Naive thymus-derived CD4-positive, alpha-beta T cell (primary cell): ENCODE measurements around the gene CCDC33. TPM values are rescaled to one million over a fixed set of nuclear protein-coding genes. Genes with fewer than 3 reads are reported as not detected.

Source experiments
- ATAC-seq: fragments of 150-1000 bp; cut with Tn5 transposase; 2 replicates; pipeline ENCODE4 v1.10.0; 2021; ENCODE audit warnings: mild to moderate bottlenecking, moderate library complexity
- CTCF ChIA-PET: fragments of 350-600 bp; sonication (Branson Sonifier 250); formaldehyde crosslinking; loops from one replicate; lab custom pipeline; 2021; ENCODE audit warnings: antibody characterized with exemption; lab: Charles Lee
- POLR2A ChIA-PET: fragments of 350-600 bp; sonication (Branson Sonifier 250); formaldehyde crosslinking; loops from one replicate; lab custom pipeline; 2021; ENCODE audit warnings: antibody characterized with exemption, inconsistent platforms; lab: Charles Lee
- DNase-seq, 9 donors: peaks; one replicate each; pipeline versions ENCODE4 v3.0.0 to v3.0.0-alpha.2; 2020 to 2022; ENCODE audit warnings: mixed read lengths in 1 of 9
- H3K27ac ChIP-seq: one replicate; pipeline ENCODE4 v1.7.0; 2013; ENCODE audit warnings: mild to moderate bottlenecking, low read depth, low read length, moderate library complexity
- H3K27me3 ChIP-seq, 2 donors: one replicate each; pipeline ENCODE4 v1.7.0; 2013; ENCODE audit warnings: low read length in 2 of 2, mild to moderate bottlenecking in 2 of 2, moderate library complexity in 2 of 2; ENCODE audit not compliant: control insufficient read depth in 2 of 2, insufficient read depth in 2 of 2
- H3K36me3 ChIP-seq, 3 experiments: 1 replicate in 2 of 3; 2 replicates in 1 of 3; pipeline ENCODE4 v1.7.0; 2013; ENCODE audit warnings: low read length in 3 of 3, mild to moderate bottlenecking in 3 of 3, moderate library complexity in 1 of 3; ENCODE audit not compliant: insufficient read depth in 3 of 3, control insufficient read depth in 2 of 3
- H3K4me1 ChIP-seq, 2 donors: one replicate each; pipeline ENCODE4 v1.7.0; 2013; ENCODE audit warnings: low read length in 2 of 2, mild to moderate bottlenecking in 2 of 2, moderate library complexity in 1 of 2; ENCODE audit not compliant: control insufficient read depth in 2 of 2, insufficient read depth in 2 of 2
- H3K4me3 ChIP-seq: 2 replicates; pipeline ENCODE4 v1.7.0; 2013; ENCODE audit warnings: mild to moderate bottlenecking, low read length
- H3K9me3 ChIP-seq, 3 experiments: 1 replicate in 2 of 3; 2 replicates in 1 of 3; pipeline ENCODE4 v1.7.0; 2013; ENCODE audit warnings: low read length in 3 of 3; ENCODE audit not compliant: control insufficient read depth in 2 of 3
- H3K27ac Mint-ChIP-seq, 9 donors: one replicate each; pipeline ENCODE4 v1.8.0; 2020 to 2022; ENCODE audit warnings: mixed read lengths in 9 of 9, mild to moderate bottlenecking in 8 of 9, moderate library complexity in 5 of 9, inconsistent platforms in 2 of 9
- H3K27me3 Mint-ChIP-seq, 5 donors: one replicate each; pipeline ENCODE4 v1.8.0; 2021 to 2022; ENCODE audit warnings: mixed read lengths in 5 of 5, mild to moderate bottlenecking in 1 of 5
- H3K36me3 Mint-ChIP-seq, 5 donors: one replicate each; pipeline ENCODE4 v1.8.0; 2020 to 2022; ENCODE audit warnings: mixed read lengths in 5 of 5, mild to moderate bottlenecking in 3 of 5, inconsistent platforms in 1 of 5
- H3K4me1 Mint-ChIP-seq, 7 donors: one replicate each; pipeline ENCODE4 v1.8.0; 2020 to 2022; ENCODE audit warnings: mixed read lengths in 7 of 7, mild to moderate bottlenecking in 3 of 7, inconsistent platforms in 1 of 7
- H3K4me3 Mint-ChIP-seq, 10 donors: one replicate each; pipeline ENCODE4 v1.8.0; 2020 to 2022; ENCODE audit warnings: mild to moderate bottlenecking in 10 of 10, mixed read lengths in 10 of 10, moderate library complexity in 6 of 10, inconsistent platforms in 2 of 10
- H3K9me3 Mint-ChIP-seq, 11 donors: one replicate each; pipeline ENCODE4 v1.8.0; 2020 to 2022; ENCODE audit warnings: mixed read lengths in 11 of 11, mild to moderate bottlenecking in 4 of 11, inconsistent platforms in 1 of 11, moderate library complexity in 1 of 11
- intact Hi-C, 2 donors: fragments of 100-400 bp; cut with micrococcal nuclease; formaldehyde crosslinking; loops; one replicate each; pipeline ENCODE4 v1.15.1; 2023
- polyA plus RNA-seq, 2 donors: library from polyadenylated mRNA; unstranded; fragments of 300-500 nt; fragmentation: Illumina TruSeq; gene quantifications; one replicate each; pipeline ENCODE4 v1.2.3, GENCODE V29; 2021
- total RNA-seq, 6 experiments: library from RNA in 5 of 6; stranded (reverse) in 5 of 6; gene quantifications; 1 replicate in 5 of 6; 2 replicates in 1 of 6; pipeline ENCODE4 v1.2.3 and lab custom pipeline; 2021 to 2026

The CCDC33 gene
- total and polyA plus RNA-seq, 7 experiments from 2014 or later = not detected

- POLR2A ChIA-PET = no interaction called here
- CTCF ChIA-PET = no interaction called here
These were observed 17.2 kb downstream of the CCDC33 start for GRCh38 chr15:74253211-74253921.

DNA sequence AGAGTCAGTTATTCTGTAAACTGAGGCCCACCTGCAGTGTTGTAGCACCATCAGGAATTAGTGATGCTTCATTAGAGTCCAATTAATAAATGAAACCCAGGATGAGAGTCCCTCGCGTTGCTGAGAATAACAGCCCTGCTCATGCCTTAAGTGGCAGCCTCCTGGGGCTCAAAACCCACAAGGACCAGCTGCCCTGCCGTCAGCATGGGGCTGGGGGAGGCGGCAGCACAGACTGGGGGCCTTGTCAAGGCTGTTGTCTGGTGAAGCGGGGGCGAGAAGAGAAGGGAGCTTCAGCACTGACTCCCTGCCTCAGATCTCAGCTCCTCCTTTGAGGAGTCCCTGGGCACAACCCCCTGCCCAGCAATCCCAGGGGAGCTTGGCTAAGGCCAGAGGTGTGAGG is 21.0 kb downstream of the CCDC33 start:
- Mint-ChIP-seq H3K27ac (no peak overlapping the region), H3K27me3 (peaks cover 0 to 24% (median 7%) of the 10 kb centered on the region in 5 donors), H3K4me1 (no peaks in the 10 kb centered on the region), H3K4me3 (no peak overlapping the region), H3K9me3 (no peaks in the 10 kb centered on the region), H3K36me3 (no peaks in the 10 kb centered on the region)
- POLR2A ChIA-PET = no interaction called here
- ATAC-seq (no peak), DNase-seq (no peak)
- no peaks in the 10 kb centered on the region for H3K9me3 ChIP-seq
- H3K27ac ChIP-seq = no peak overlapping the region
- H3K36me3 ChIP-seq = no peaks in the 10 kb centered on the region
- CTCF ChIA-PET = no interaction called here
- no peak overlapping the region for H3K4me3 ChIP-seq
- intact Hi-C loops = no loop called here
- H3K27me3 ChIP-seq = no peaks in the 10 kb centered on the region
- no peaks in the 10 kb centered on the region for H3K4me1 ChIP-seq

More at GRCh38 chr15:74253211-74253921, 17.2 kb downstream of the CCDC33 start:
- Mint-ChIP-seq H3K4me1 (no peaks in the 10 kb centered on the region), H3K36me3 (no peaks in the 10 kb centered on the region), H3K4me3 (no peak overlapping the region), H3K9me3 (no peaks in the 10 kb centered on the region), H3K27ac (no peak overlapping the region), H3K27me3 (peaks cover 0 to 13% (median 4%) of the 10 kb centered on the region in 5 donors)
- intact Hi-C loops = no loop called here
- Histone ChIP-seq H3K36me3 (no peaks in the 10 kb centered on the region), H3K4me3 (no peak overlapping the region), H3K9me3 (no peaks in the 10 kb centered on the region), H3K27ac (no peak overlapping the region), H3K27me3 (no peaks in the 10 kb centered on the region), H3K4me1 (no peaks in the 10 kb centered on the region)
- ATAC-seq (no peak), DNase-seq (no peak)

DNA sequence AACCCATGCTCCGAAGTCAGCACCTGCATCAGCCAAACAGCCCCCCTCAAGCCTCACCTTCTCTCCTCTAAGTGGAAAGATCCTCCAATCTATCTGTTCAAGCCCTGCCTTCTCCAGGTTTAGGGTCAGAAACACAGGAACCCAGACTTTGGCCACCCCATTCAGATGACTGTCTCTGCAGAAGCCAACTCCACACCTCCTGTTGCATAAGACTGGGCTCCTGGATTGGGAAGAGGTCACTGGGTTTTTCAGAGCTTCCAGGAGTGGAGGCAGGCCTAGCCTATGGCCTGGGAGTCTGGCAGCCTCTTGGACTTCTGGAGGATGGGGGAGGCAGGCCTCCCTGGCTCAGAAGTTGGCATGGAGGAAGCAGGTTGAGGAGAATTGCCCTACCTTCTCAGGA is 21.5 kb downstream of the CCDC33 start:
- ChIA-PET POLR2A (no interaction called here), CTCF (no interaction called here)
- H3K27me3 ChIP-seq = no peaks in the 10 kb centered on the region
- intact Hi-C loops = no loop called here
- ATAC-seq = no peak
- Mint-ChIP-seq H3K27me3 (peaks cover 0 to 25% (median 7%) of the 10 kb centered on the region in 5 donors), H3K4me3 (no peak overlapping the region), H3K9me3 (no peaks in the 10 kb centered on the region), H3K27ac (no peak overlapping the region), H3K36me3 (no peaks in the 10 kb centered on the region), H3K4me1 (no peaks in the 10 kb centered on the region)
- H3K4me3 ChIP-seq = no peak overlapping the region
- H3K9me3 ChIP-seq = no peaks in the 10 kb centered on the region
- no peaks in the 10 kb centered on the region for H3K4me1 ChIP-seq
- no peaks in the 10 kb centered on the region for H3K36me3 ChIP-seq
- no peak overlapping the region for H3K27ac ChIP-seq
- DNase-seq = no peak

DNA sequence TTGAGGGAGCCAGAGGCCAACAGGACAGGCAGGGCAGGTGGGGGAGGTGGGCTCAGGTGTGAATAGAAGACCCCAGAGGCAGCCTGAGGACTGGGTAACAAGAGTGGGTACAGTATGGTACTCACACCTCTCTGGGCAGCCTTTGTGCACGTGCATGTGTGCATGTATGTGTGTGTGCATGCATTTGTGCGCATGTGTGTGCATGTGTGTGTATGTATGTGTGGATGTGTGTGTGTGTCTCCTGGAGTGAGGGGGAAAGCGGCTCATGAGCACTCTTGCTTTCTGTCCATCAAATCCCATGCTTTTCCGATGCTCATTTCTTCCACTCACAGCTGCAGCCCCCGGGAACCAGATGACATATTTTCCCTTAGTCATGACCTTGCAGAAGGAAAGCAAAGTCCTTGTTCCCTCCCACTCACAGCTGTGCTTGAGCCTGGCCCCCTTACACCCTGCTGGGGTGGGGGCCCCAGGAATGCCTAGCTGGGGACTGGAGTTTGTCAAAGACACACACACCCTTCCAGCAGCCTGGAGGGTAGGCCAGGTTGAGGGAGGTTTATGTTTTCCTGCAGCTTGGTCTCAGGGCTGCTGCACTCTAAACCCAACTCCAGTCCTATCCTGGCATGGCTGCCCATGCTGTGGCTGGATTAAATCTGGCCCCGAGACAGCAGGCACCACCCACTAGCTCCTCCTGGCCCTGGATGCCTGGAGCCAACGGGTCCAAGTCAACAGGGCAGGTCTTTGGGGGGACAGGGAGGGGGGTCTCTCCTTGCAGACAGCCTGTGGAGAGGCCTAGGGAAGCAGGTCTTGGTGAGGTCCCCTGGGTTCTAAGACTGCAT is 22.5 kb downstream of the CCDC33 start:
- ChIA-PET CTCF (no interaction called here), POLR2A (no interaction called here)
- Mint-ChIP-seq H3K27ac (no peak overlapping the region), H3K27me3 (peaks cover 3 to 35% (median 13%) of the 10 kb centered on the region in 5 donors), H3K36me3 (no peaks in the 10 kb centered on the region), H3K4me3 (no peak overlapping the region), H3K4me1 (no peaks in the 10 kb centered on the region), H3K9me3 (no peaks in the 10 kb centered on the region)
- intact Hi-C loops = no loop called here
- Histone ChIP-seq H3K27ac (no peak overlapping the region), H3K27me3 (no peaks in the 10 kb centered on the region), H3K36me3 (no peaks in the 10 kb centered on the region), H3K4me1 (no peaks in the 10 kb centered on the region), H3K4me3 (no peak overlapping the region), H3K9me3 (no peaks in the 10 kb centered on the region)
- ATAC-seq (no peak), DNase-seq (no peak)

GRCh38 chr15:74259292-74259648 is 23.1 kb downstream of the CCDC33 start:
- H3K27me3 ChIP-seq = no peaks in the 10 kb centered on the region
- H3K27ac Mint-ChIP-seq = no peak overlapping the region
- no peaks in the 10 kb centered on the region for H3K36me3 Mint-ChIP-seq
- no peak for DNase-seq
- no peaks in the 10 kb centered on the region for H3K4me1 Mint-ChIP-seq
- no peaks in the 10 kb centered on the region for H3K4me1 ChIP-seq
- POLR2A ChIA-PET = no interaction called here
- H3K36me3 ChIP-seq = no peaks in the 10 kb centered on the region
- H3K27ac ChIP-seq = no peak overlapping the region
- H3K27me3 Mint-ChIP-seq = peaks cover 5 to 41% (median 14%) of the 10 kb centered on the region in 5 donors
- intact Hi-C loops = no loop called here
- CTCF ChIA-PET = no interaction called here
- H3K9me3 ChIP-seq = no peaks in the 10 kb centered on the region
- no peak for ATAC-seq
- no peak overlapping the region for H3K4me3 Mint-ChIP-seq
- H3K4me3 ChIP-seq = no peak overlapping the region
- H3K9me3 Mint-ChIP-seq = no peaks in the 10 kb centered on the region

- no peak overlapping the region for H3K27ac ChIP-seq
- peaks cover 5 to 43% (median 15%) of the 10 kb centered on the region in 5 donors for H3K27me3 Mint-ChIP-seq
- H3K27ac Mint-ChIP-seq = no peak overlapping the region
- H3K4me1 Mint-ChIP-seq = no peaks in the 10 kb centered on the region
- intact Hi-C loops = no loop called here
- H3K36me3 Mint-ChIP-seq = no peaks in the 10 kb centered on the region
- CTCF ChIA-PET = interaction anchor here (0.5 kb wide), 1 partner anchor 47 kb away, joined by 3 read pairs; no protein-coding TSS in a partner anchor
- DNase-seq (no peak), ATAC-seq (no peak)
- no peak overlapping the region for H3K4me3 Mint-ChIP-seq
- no peaks in the 10 kb centered on the region for H3K9me3 ChIP-seq
- peaks cover 0 to 2% (median 0%) of the 10 kb centered on the region in 11 donors for H3K9me3 Mint-ChIP-seq
- no peak overlapping the region for H3K4me3 ChIP-seq
- no peaks in the 10 kb centered on the region for H3K36me3 ChIP-seq
- no peaks in the 10 kb centered on the region for H3K27me3 ChIP-seq
- POLR2A ChIA-PET = no interaction called here
- no peaks in the 10 kb centered on the region for H3K4me1 ChIP-seq
These were observed 23.9 kb downstream of the CCDC33 start for GRCh38 chr15:74259821-74260607.
